Natural killer cell (primary cell): ENCODE results near the gene FOXP1. TPM values are rescaled to one million over a fixed set of nuclear protein-coding genes. Genes with fewer than 3 reads are reported as not detected.

Experiments used
- ATAC-seq, 3 donors: fragments of 150-1000 bp in 2 of 3; fragments of 200-7000 bp in 1 of 3; cut with Tn5 transposase; 1 replicate in 1 of 3; 2 replicates in 2 of 3; pipeline ENCODE4 v1.10.0; 2021; ENCODE audit warnings: mild to moderate bottlenecking in 2 of 3, moderate library complexity in 2 of 3
- DNase-seq, 2 donors: peaks; one replicate each; pipeline versions ENCODE4 v3.0.0 to v3.0.0-alpha.2; 2013 to 2021; ENCODE audit warnings: mixed read lengths in 1 of 2
- H3K27ac ChIP-seq: one replicate; pipeline ENCODE4 v1.5.1; 2013; ENCODE audit warnings: mild to moderate bottlenecking, low read length
- H3K27me3 ChIP-seq: one replicate; pipeline ENCODE4 v1.6.1; 2013; ENCODE audit warnings: low read length; ENCODE audit not compliant: control insufficient read depth, insufficient read depth
- H3K36me3 ChIP-seq: one replicate; pipeline ENCODE4 v1.6.1; 2013; ENCODE audit warnings: low read length; ENCODE audit not compliant: control insufficient read depth, insufficient read depth
- H3K4me1 ChIP-seq: one replicate; pipeline ENCODE4 v1.6.1; 2013; ENCODE audit warnings: low read length; ENCODE audit not compliant: control insufficient read depth, insufficient read depth
- H3K4me3 ChIP-seq: one replicate; pipeline ENCODE4 v1.5.1; 2013; ENCODE audit warnings: low read length
- H3K9me3 ChIP-seq: one replicate; pipeline ENCODE4 v1.6.1; 2013; ENCODE audit warnings: low read length; ENCODE audit not compliant: control insufficient read depth, insufficient read depth
- H3K27ac Mint-ChIP-seq, 2 donors: one replicate each; pipeline ENCODE4 v1.8.0; 2022; ENCODE audit warnings: mild to moderate bottlenecking in 2 of 2, mixed read lengths in 2 of 2, moderate library complexity in 1 of 2
- H3K27me3 Mint-ChIP-seq, 2 donors: one replicate each; pipeline ENCODE4 v1.8.0; 2022; ENCODE audit warnings: low read depth in 2 of 2, mixed read lengths in 2 of 2
- H3K36me3 Mint-ChIP-seq: one replicate; pipeline ENCODE4 v1.8.0; 2022; ENCODE audit warnings: mixed read lengths
- H3K4me1 Mint-ChIP-seq, 2 donors: one replicate each; pipeline ENCODE4 v1.8.0; 2022; ENCODE audit warnings: mixed read lengths in 2 of 2
- H3K4me3 Mint-ChIP-seq: one replicate; pipeline ENCODE4 v1.8.0; 2022; ENCODE audit warnings: mild to moderate bottlenecking, moderate library complexity, mixed read lengths
- H3K9me3 Mint-ChIP-seq, 2 donors: one replicate each; pipeline ENCODE4 v1.8.0; 2022; ENCODE audit warnings: mixed read lengths in 2 of 2
- CTCF ChIP-seq: fragments of 200-600 bp; IDR thresholded peaks from one replicate; pipeline ENCODE4 v1.8.0; 2022; ENCODE audit warnings: antibody characterized with exemption
- WGBS: methylation state at CpG from one replicate; pipeline ENCODE4 v1.1.7; 2013; ENCODE audit warnings: missing lambda C conversion rate; ENCODE audit not compliant: insufficient coverage; 5-methylcytosine and 5-hydroxymethylcytosine counted together
- intact Hi-C: fragments of 100-400 bp; cut with micrococcal nuclease; formaldehyde crosslinking; loops from one replicate; pipeline ENCODE4 v1.14.2; 2022
- total RNA-seq, 4 donors: library from RNA; stranded (reverse); fragments of 120-200 nt in 1 of 4; gene quantifications; one replicate each; pipeline versions ENCODE4 v1.2.3 to v1.2.4, GENCODE V29; 2013 to 2022

FOXP1 gene
- total RNA-seq, 3 donors from 2014 or later (not counting 1 experiment from before 2014, with no cell fraction given), result 166 to 185 (median 166) TPM

DNA sequence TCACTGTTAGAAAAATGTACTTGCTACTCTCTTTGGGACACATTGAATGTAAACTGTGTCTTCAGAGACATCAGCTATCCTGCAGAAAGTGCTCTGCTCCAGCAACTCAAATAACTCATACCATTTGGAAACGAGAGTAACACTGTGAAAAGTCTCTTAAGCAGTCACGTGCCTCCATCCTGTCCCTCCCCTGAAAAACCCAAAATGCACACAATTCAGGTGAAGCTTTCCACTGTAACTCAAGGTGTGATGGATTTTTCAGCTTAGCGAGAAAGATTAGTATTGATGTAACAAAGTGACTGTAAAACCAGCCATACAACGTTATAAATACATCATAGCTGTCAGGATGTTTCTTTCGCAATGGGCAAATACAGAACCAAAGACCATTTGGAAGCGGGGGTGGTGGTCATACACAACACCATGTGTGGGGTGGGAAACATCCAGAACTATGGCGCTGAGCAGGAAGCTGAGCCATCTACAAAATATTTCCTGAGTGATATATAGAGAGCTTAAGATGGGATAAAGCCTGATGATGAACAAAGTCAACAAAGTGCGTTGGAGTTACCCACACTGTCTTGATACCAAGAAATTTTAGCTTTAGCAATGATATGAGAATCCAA is 332.3 kb downstream of the FOXP1 start:
- Histone ChIP-seq H3K4me1 (no peaks in the 10 kb centered on the region), H3K9me3 (no peaks in the 10 kb centered on the region), H3K27me3 (no peaks in the 10 kb centered on the region), H3K36me3 (no peaks in the 10 kb centered on the region), H3K27ac (no peak overlapping the region), H3K4me3 (no peak overlapping the region)
- no peaks in the 10 kb centered on the region for H3K4me1 Mint-ChIP-seq
- no peak overlapping the region for H3K4me3 Mint-ChIP-seq
- no peaks in the 10 kb centered on the region for H3K27me3 Mint-ChIP-seq
- no peak overlapping the region for H3K27ac Mint-ChIP-seq
- H3K36me3 Mint-ChIP-seq, result no peaks in the 10 kb centered on the region
- DNase-seq, result no peak
- H3K9me3 Mint-ChIP-seq, result no peaks in the 10 kb centered on the region
- intact Hi-C loops, result no loop called here
- no peak for TF ChIP-seq CTCF
- 93% methylated on average over 8 of the region's 8 CpGs for WGBS
- ATAC-seq, result no peak

- Mint-ChIP-seq H3K27me3 (no peaks in the 10 kb centered on the region), H3K4me1 (no peaks in the 10 kb centered on the region), H3K27ac (no peak overlapping the region), H3K9me3 (no peaks in the 10 kb centered on the region), H3K4me3 (no peak overlapping the region), H3K36me3 (no peaks in the 10 kb centered on the region)
- Histone ChIP-seq H3K4me3 (no peak overlapping the region), H3K36me3 (no peaks in the 10 kb centered on the region), H3K27me3 (no peaks in the 10 kb centered on the region), H3K4me1 (no peaks in the 10 kb centered on the region), H3K27ac (no peak overlapping the region), H3K9me3 (no peaks in the 10 kb centered on the region)
- intact Hi-C loops, result no loop called here
- ATAC-seq (no peak), DNase-seq (no peak)
- TF ChIP-seq CTCF, result no peak
- 92% methylated on average over 4 of the region's 5 CpGs for WGBS
These were observed 333.5 kb downstream of the FOXP1 start for GRCh38 chr3:71250026-71250425.

DNA sequence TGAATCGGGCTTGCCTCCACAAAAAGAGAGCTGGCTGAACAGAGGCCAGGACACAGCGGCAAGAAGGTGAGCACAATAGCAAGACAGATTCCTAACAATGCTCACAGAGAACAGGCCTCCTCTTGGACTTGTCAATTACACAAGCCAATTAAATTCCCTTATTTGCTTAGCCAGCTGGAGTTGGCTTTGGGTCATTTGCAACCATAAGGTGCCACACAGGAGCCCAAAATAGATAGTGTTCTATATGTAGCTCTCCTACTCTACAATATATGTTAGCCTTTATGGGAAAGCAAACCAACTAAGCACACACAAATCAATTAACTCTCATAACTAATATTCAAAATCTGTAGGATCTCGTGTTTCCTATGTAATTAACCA is 335.6 kb downstream of the FOXP1 start:
- Mint-ChIP-seq H3K4me1 (peaks cover 0 to 5% of the 10 kb centered on the region in 2 donors), H3K36me3 (no peaks in the 10 kb centered on the region), H3K9me3 (no peaks in the 10 kb centered on the region), H3K27me3 (no peaks in the 10 kb centered on the region), H3K27ac (no peak overlapping the region), H3K4me3 (no peak overlapping the region)
- Histone ChIP-seq H3K4me1 (no peaks in the 10 kb centered on the region), H3K27me3 (no peaks in the 10 kb centered on the region), H3K27ac (no peak overlapping the region), H3K9me3 (no peaks in the 10 kb centered on the region), H3K36me3 (no peaks in the 10 kb centered on the region), H3K4me3 (no peak overlapping the region)
- no peak for TF ChIP-seq CTCF
- ATAC-seq (no peak), DNase-seq (no peak)
- 100% methylated on average over 2 of the region's 3 CpGs for WGBS
- intact Hi-C loops, result no loop called here
